ENCODE measurements around the gene PNPO.

PNPO gene

DNA sequence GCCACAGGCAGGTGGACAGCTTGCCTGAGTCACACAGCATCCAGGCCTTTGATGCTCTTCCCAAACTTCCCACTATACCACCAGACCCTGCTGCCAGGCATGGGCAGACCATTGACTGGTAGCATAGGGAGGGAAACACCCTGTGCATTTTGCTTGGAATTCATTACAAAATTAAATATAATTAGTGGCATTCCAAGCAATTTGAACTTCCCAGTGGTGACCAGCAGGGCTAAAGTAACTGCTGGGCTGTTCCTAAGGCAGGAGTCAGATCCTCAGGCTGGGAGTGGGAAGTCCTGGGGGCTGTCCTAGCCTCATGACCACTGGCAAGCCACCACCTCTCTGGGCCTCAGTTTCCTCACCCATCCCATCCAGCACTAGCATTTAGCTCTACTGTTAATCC lies 12.5 kb downstream of the PNPO start:
- TF ChIP-seq, protein P1, sequence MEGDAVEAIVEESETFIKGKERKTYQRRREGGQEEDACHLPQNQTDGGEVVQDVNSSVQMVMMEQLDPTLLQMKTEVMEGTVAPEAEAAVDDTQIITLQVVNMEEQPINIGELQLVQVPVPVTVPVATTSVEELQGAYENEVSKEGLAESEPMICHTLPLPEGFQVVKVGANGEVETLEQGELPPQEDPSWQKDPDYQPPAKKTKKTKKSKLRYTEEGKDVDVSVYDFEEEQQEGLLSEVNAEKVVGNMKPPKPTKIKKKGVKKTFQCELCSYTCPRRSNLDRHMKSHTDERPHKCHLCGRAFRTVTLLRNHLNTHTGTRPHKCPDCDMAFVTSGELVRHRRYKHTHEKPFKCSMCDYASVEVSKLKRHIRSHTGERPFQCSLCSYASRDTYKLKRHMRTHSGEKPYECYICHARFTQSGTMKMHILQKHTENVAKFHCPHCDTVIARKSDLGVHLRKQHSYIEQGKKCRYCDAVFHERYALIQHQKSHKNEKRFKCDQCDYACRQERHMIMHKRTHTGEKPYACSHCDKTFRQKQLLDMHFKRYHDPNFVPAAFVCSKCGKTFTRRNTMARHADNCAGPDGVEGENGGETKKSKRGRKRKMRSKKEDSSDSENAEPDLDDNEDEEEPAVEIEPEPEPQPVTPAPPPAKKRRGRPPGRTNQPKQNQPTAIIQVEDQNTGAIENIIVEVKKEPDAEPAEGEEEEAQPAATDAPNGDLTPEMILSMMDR (IDR thresholded peaks at IDR 0.05; ENCODE audit: extremely low read depth, missing control alignments) = no peak
- no peak for DNase-seq (ENCODE audit: low spot score)

DNA sequence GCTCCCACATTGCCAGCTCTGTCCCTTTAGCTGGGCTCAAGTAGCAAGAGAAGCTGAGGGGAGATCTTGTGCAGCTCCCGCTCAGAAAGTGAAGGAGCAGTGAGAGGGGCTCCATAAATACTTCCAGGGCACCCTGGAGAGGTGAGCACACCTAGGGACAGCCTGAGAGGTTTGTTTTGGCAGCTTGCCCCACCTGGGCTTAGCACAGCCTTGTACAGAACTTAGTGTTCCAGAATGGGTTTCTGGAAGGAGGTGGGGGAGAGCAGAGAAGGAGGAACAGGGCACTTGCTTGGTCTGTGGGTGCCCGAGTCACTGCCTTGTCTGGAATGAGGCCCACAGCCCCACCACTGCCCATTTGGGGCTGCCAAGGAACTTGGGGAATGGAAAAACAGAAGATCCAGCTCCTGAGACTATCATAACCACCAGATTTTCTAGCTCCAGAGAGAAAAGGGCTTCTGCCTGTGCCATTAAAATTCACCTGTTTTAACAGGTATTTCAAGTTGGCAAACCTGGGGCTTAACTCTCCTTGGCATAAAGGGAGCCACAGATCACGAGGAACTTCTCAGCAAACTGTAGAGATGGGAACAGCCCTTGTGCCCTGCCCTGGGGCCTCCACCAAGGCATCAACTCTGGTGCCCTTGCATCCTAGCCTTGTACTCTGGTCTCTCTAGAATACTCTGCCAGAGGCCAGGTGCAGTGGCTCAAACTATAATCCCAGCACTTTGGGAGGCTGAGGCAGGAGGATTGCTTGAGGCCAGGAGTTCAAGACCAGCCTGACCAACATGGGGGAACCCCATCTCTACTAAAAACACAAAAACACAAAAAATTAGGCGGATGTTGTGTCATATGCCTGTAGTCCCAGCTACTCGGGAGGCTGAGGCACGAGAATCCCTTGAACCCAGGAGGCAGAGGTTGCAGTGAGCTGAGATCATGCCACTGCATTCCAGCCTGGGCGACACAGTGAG lies 14.4 kb downstream of the PNPO start:
- DNase-seq (ENCODE audit: low spot score) = no peak
- TF ChIP-seq, protein P1 (IDR thresholded peaks at IDR 0.05; ENCODE audit: extremely low read depth, missing control alignments) = no peak

DNA sequence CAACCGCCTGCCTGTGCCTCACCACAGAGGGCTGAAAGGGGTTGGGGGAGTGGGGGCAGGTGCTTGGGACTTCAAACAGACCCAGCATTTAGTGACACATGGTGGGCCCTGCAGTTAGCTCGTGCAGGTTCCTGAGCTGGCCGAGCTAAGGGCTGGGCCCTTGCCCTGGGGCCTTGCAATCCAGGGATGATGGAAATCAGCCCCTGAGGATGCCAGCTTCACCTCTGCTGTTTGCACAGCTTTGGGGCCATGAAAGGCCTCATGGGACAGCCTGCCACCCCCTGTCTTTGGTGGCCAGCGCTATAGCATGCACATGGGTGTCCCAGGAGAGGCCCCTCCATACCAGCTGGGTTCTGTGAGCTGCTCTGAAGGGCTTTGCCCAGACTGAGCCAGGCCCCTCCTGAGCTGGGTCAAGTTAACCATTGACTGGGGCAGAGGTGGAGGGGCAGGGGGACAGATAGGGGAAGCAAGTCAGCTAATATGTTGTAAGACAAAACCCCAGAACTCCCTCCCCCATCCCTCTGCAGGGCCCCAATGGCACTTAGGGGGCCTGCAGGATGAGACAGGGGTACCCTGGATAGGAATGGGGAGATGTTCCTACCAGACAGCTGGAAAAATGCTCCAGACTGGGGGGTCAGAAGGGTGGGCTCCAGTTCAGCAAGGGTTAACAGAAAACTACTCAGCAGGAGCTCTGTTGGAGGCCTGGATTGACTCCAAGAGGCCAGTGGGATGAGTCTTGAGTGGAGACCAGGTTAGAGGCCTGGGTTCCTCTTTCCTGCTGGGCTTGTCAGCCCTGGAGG lies 15.6 kb downstream of the PNPO start:
- TF ChIP-seq, protein P1 (IDR thresholded peaks at IDR 0.05; ENCODE audit: extremely low read depth, missing control alignments) = no peak
- no peak for DNase-seq (ENCODE audit: low spot score)

DNA sequence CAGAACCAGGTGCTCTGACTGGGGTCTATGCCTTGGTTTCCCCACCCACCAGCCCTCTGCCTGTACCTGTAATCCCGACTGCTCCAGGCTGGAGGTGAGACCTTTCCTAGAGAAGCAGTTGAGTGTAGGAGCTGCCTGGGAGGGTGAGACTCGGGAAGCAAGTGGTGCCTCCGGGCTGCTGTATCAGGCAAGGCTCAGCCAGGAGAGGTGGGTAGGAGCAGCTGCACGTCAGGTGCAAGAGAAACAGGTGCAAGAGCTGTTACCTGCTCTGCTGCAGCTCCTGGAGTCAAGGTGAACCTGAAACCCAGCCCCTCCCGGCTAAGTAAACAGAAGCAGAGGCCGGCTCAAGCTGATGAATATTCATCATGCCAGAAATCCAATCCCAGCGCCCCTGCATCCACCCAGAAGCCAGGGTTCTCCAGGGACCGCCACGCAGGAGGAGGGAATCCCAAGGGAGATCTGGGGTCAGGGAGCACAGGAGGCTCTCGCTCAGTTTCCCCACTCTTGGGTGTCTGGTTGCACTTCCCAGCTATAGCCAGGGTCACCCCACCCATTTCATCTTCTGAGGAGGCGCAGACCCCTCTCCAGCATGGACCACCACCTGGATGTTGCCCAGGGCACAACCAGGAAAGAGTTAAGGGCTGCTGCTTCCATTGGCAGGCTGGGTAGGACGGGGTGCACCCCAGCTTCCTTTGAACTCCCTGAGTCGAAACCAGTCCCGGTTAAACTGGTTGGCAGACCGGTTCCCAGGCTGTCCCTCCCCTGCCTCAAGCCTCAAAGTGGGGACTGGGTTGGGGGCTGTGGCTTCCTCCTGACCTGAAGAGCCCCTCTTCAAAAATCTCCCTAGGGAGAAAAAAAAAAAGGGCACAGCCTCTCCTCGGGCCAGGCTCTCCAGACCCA lies 16.5 kb downstream of the PNPO start, which contains the start of gene PRR15L:
TSS of gene PRR15L (minus strand) at position 293 of the 900 bp plus-strand sequence. CDS start 4,649 bp downstream, outside the sequence.
- no peak for DNase-seq (ENCODE audit: low spot score)
- TF ChIP-seq, protein P1 (IDR thresholded peaks at IDR 0.05; ENCODE audit: extremely low read depth, missing control alignments) = no peak

DNA sequence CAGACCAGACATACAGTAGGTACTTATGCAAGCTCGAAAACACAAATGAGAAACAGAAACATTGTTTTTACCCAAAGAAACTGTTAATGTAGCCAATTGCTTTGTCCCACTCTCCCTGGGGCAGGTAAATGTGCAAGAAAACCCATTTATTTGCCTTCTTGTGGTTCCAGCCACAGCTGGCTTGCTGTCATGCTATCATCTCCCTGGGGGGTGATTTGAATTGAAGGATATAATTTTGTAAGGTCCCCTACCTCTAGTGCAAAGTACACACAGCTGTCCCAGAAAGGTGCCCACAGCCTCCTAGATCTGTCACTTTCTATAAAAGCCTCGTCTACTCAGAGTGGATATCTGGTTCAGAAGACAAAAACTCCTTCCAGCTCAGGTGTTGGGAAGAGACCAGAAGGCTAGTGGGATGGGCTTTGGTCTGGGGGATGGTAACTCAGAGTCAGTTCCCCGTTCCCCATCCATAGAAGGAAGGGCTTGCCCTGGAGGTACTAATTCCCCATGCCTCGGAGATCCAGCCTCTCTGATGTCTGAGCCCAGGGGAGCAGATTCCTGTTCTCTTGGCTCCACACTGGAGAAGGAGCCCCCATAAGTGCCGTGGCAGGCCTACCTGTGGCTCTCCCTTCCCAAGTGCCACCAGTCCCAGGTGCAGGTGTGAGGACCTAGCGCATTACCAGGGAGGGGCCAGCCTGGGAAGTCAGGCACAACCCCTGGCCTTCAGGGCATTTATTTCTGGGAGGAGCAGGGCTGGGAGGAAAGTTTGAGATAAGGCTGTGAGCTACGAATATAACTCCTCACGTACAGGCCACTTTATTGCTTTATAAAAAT lies 18.7 kb downstream of the PNPO start:
- TF ChIP-seq, protein P1 (IDR thresholded peaks at IDR 0.05; ENCODE audit: extremely low read depth, missing control alignments) = no peak
- no peak for DNase-seq (ENCODE audit: low spot score)

DNA sequence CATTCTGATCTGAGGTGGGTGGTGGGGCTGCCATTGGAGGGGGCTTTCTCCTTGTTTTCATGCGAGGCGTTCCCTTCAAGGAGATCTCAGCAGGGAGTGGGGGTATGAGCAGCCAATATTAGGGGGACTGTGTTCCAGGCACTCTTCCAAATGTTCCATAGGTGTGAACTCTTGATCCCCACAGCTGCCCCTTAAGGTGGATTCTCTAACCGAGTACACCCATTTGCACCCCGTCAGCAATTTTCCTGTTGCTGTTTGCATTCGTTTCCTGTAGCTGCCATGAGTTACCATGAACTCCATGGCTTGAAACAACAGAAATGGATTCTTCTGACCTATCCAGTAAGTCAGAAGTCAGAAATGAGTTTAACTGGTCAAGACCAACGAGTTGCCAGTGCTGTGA lies 20.0 kb downstream of the PNPO start:
- TF ChIP-seq, protein P1 (IDR thresholded peaks at IDR 0.05; ENCODE audit: extremely low read depth, missing control alignments) = no peak

More for the DNA sequence above, 20.0 kb downstream of the PNPO start:
- DNase-seq (ENCODE audit: low spot score) = no peak
